GM21737 (cell line): ENCODE results near the gene PXT1.

Experiments used
- ATAC-seq: cut with Tn5 transposase; IDR thresholded peaks from one replicate; pipeline ENCODE4 v1.9.1; 2021; ENCODE audit warnings: mild to moderate bottlenecking, moderate library complexity; ENCODE audit not compliant: unreplicated experiment

PXT1 gene

DNA sequence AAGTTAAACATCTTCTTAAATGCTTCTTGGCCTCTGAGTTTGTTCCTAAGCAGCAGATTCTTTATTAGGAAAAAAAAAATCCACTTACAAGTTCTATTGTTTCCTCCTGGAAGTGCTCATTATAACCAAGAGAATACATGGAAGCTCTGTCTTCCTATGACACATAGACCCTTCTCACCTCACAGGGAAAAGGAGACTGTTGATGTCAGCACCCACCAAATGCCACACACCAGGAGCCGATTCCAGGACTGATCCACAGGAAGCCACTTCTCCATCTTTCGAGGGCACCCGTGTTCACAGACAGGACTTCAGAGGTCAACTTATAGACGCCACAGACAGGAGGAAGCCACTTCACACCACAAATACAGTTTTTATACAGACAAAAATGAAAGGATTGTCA, 92.6 kb downstream of the PXT1 start:
- ATAC-seq: no peak

- no peak for ATAC-seq
Measured at GRCh38 chr6:36349240-36349639, 93.4 kb downstream of the PXT1 start.

GRCh38 chr6:36347621-36348020, 95.0 kb downstream of the PXT1 start:
- ATAC-seq: no peak

DNA sequence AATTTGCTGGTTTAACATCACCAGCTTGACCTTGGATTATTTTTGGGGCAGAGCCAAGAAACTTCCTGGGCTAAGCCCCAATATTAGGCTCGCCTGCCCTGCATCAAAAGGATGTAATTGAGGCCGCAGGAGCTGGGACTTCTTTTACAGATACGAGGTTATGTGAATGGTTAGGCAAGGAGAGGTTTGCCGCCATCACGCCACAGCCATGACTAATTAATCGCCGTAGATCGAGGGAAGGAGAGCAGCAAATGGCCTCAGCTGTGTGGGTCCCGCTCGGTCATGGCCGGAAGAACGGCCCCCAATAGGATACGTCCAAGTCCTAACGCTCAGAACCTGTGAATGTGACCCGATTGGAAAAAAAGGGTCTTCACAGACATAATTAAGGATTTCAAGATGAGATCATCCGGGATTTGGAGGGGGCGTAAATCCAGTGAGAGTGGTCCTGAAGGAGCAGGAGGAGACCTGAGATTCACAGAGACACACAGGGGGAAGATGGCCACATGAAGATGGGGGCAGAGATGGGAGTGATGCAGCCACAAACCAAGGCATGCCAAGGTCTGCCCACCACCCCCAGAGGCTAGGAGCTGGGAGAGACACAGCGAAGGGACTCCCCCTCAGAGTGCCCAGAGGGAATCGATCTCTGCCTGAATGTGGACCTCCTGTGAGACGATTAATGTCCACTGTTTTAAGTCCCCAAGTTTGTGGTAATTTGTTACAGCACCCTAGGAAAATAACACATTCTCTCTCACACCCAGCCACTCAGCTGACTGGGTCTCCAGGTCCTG, 96.0 kb downstream of the PXT1 start:
- no peak for ATAC-seq

DNA sequence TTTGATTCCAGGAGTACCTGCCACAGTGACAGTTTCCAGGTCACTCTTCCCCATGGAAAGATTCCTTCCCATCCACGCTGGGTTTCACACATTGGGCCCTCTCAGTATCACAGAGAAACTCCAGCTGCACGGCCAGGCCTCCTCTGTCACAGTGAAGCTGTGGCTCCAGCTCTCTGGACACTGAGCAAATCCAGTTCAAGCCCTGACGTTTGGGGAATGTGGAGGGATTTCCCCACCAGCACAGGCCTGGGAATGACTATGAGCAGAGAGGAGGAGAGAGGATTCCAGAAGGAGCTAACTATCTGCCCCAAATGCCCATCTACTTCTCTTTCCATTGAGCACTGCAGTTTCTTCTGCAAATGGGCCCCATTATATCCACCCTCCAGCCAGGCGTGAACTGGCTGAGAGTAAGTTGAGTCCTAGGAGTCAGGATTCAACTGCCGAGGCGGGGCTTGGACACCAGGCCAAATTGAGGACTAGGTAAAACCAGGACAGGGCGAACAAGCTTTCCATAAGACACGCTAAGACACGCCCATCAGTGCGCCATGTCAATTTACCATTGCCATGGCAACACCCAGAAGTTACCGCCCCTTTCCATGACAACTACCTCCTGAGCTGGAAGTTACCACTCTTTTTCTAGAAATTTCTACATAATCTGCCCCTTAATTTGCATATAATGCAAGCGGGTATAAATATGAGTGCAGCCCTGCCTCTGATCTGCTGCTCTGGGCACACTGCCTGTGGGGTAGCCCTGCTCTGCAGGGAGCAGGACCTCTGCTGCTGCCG, 96.8 kb downstream of the PXT1 start:
- ATAC-seq: no peak

- no peak for ATAC-seq
Measured at GRCh38 chr6:36343109-36343680, 99.5 kb downstream of the PXT1 start.

- no peak for ATAC-seq
Measured at GRCh38 chr6:36340618-36341454, 101.8 kb downstream of the PXT1 start.
